Measurements from ENCODE around the gene TMEM184B.

TMEM184B gene

DNA sequence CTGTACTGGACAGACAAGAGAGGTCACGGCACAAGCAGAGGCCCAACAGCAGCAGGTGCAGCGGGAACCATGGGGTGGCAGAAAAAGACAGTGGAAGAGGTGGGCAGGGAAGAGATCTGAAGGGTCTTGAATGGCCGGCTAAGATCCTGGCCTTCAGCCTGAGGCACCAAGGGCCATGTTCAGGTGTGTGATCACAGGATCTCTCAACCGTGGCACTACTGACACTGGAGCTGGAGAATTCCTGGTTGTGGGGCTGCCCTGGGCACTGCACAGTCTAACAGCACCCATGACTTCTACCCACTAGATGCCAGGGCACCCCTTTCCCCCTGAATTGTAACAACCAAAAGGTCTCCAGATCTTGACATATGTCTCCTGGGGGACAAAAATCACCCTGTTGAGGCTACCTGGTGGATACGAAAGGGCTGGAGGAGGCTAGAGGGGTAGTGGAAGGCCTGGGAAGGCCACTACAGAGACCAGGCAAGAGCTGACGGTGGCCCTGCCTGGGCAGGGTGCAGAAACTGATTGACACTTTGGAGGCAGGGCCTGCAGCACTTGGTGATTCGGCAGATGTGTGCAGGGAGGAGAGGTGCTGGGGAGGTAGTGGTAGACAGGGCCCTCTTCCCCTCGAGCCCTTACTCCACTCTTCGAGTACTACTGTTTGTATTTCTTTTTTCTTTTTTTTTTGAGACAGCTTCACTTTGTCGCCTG is 36.1 kb upstream of the TMEM184B start:
- FAIRE-seq (no peak), DNase-seq (ENCODE audit: low spot score) (no peak)

DNA sequence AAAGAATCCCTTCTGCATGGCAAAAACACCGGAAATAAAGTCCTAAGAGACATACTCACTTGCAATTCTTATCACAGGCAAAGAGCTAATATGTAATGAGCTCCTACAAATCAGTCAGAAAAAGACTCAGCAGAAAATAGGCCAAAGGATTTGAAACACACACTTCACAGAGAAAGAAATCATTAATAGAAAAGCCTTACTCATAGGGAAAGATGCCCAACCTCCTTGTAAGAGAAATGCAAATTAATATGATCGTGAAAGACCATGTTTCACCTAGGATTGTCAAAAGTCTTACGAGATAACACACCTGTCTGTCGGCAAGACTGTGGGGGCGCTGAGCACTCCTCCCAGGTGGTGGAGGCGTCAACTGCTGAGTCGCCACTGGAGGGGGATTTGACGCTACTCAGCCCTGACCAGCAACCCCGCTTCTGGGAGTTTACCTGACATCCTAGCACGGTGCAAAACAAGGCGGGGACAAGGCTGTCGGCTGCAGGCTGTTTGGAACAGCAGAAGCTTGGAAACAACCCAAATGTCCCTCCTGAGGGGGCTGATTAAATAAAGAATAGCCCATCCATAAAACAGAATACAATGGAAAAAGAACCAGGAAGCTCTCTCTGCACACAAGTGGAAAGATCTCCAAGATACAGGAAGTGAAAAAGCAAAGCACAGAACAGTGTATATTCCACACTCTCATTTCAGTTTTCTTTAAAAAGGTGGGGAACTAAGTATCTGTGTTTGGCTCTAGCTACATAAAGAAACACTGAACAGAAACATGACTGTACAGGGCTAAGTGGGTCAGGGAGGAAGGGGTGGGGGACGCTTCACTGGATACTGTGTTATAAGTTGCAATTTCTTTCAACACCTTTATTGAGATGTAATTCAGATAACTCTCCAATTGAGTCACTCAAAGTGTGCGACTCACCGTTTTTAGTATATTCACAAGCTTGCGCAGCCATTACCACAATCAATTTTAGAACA is 33.0 kb upstream of the TMEM184B start:
- peak; percentile 91 for FAIRE-seq
- DNase-seq (ENCODE audit: low spot score) = peak; percentile 43

DNA sequence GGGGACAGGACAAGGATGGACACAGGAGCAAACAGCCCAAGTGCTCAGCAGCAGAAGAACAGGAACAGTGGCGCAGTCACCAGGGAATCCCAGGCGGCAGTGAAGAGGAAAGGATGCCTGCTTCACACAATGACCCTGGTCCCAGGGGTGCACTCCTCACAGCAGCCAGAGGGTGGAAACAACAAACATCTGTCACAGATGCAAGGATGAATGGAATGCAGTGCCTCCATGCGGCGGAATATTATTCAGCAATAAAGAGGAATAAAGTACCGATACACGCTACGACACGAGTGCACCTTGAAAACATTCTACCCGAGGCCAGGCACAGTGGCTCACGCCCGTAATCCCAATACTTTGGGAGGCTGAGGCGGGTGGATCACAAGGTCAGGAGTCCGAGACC is 31.7 kb upstream of the TMEM184B start:
- DNase-seq (ENCODE audit: low spot score) (no peak), FAIRE-seq (no peak)

GRCh38 chr22:38303974-38304373 is 31.2 kb upstream of the TMEM184B start:
- FAIRE-seq (no peak), DNase-seq (ENCODE audit: low spot score) (no peak)

- no peak for DNase-seq (ENCODE audit: low spot score)
- FAIRE-seq = no peak
Observed at GRCh38 chr22:38302906-38303305, 30.1 kb upstream of the TMEM184B start.

DNA sequence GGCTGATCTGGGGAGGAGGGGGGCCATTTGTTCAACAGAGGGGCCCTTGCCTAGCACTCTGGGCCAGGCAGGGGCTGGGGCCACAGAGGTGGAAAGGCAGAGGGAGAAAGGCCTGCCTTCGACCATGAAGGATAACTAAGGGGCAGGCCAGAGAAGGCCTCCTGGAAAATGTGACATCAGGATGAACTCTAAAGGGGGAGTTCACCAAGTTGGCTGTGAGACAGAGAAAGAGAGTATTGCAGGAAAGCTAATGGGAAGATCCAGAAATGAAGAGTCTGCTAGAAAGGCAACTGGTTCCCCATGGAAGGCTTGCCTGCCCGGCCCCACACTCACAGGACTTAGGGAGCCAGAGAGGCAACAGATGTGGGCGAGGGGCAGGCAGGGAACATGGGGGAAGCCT is 28.1 kb upstream of the TMEM184B start:
- FAIRE-seq (no peak), DNase-seq (ENCODE audit: low spot score) (no peak)

GRCh38 chr22:38300197-38300945 is 27.6 kb upstream of the TMEM184B start:
- DNase-seq (ENCODE audit: low spot score) = no peak
- no peak for FAIRE-seq

DNA sequence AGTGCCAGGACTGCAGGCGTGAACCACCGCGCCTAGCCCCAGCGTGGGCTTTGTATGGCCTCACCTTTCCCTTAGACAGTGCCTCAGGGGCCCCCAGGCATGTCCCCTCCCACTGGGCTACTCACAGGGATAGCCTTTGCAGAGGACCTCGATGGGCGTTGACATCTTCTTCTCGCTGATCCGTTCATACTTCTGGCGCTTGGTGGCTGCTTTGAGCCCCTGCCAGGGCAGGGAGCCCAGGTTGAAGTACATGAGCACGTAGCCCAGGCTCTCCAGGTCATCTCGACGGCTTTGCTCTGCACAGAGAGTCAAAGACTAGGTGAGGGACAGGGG is 26.9 kb upstream of the TMEM184B start:
- DNase-seq (ENCODE audit: low spot score) (no peak), FAIRE-seq (no peak)

DNA sequence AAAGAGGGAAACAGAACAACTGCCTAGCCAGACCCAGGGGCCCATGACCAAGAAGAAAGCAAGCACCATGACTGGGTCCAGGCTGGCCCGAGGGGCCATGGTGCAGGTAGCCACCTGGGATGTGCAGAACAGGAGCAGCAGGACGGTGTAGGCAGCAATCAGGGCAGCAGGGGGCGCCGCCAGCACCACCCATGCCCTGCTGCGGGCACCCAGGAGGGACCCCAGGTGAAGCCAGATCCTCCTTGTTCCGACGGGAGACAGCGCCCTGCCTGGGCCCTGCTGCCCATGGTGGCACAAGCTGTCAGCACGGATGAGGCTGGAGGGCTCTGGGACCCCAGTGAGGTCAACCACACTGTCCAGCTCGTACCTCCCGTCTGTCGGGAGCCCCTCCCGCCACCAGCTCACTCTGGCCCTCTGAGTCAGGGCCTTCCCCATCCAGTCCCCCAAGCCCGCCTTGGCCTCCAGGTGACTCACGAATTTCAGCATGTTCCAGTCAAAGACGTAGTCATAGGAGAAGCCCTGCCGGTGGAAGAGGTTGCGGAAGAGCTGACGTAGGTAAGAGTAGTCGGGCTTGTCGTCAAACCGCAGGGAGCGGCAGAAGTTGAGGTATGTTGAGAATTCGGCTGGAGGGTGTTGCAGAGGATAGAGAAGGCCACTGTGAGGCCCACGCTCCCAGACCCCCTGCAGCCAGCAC is 25.6 kb upstream of the TMEM184B start:
- DNase-seq (ENCODE audit: low spot score) (no peak), FAIRE-seq (no peak)

- DNase-seq (ENCODE audit: low spot score) (no peak), FAIRE-seq (no peak)
Observed at GRCh38 chr22:38296372-38296771, 23.6 kb upstream of the TMEM184B start.

DNA sequence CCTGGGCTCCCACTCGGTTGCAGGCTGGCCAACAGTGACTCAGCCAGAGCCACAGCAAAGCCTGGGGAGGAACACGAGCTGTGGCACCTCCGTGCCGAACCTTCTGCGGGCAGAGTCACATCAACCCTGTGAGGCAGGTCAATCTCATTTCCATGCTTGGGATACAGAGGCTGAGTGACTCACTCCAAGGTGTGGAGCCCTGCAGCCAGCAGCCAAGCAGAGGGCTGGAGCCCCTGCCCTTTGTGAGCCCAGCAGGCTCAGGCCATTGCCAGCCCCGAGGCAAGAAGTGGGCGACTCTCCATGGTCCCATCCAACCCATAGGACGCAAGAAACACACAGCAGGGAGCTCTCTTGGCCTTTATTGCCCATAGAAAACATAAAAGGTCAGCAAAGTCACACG is 23.1 kb upstream of the TMEM184B start:
- no peak for DNase-seq (ENCODE audit: low spot score)

DNA sequence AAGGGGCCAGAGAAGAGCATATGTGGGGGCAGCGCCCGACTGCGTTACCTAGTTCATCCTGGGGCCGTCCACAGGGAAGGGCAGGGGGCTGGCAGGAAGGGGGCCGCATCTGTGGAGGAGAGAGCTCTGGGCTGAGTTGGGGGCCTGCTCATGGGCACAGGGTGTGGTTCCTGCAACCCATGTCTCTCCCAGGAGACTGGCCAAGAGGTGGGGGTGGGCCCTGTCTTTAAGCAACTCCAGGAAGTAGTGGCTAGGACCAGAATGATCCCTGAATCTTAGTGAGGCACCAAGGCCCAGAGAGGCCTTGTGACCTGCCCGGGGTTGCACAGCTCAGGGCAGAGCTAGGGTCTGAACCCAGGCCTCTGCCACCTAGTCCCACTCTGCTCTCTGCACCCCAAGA is 22.5 kb upstream of the TMEM184B start:
- no peak for FAIRE-seq

More for the DNA sequence above, 23.1 kb upstream of the TMEM184B start:
- no peak for FAIRE-seq

GRCh38 chr22:38294193-38294592 is 21.4 kb upstream of the TMEM184B start:
- FAIRE-seq (no peak), DNase-seq (ENCODE audit: low spot score) (no peak)

More for the DNA sequence above, 22.5 kb upstream of the TMEM184B start:
- DNase-seq (ENCODE audit: low spot score) = no peak

GRCh38 chr22:38292694-38293093 is 19.9 kb upstream of the TMEM184B start:
- FAIRE-seq (no peak), DNase-seq (ENCODE audit: low spot score) (no peak)

DNA sequence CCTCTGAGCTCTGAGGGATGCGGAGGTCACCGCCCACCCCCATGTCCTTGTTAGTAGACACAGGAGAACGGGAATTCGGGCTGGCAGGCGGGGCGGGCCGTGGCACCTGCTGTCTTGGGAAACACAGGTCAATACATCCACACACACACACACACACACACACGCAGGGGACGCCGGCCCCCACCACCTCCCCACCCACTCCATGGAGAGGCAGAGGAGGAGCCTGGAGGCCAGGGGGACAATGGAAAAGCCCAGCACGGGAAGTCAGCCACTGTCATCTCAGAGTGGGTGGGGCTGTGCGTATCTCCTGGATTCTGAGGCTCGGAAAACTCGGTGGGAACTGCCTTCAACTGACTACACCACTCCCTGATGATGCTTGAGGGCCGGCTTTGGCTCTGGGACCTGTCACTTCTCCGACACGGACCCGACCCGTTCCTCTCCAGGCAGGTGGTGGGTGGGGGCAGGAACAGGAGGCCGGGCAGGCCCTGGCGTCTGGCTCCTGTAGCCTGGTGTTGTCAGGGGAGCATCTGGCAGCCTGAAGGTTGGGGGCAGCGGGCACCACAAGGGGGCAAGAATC is 18.5 kb upstream of the TMEM184B start:
- FAIRE-seq (no peak), DNase-seq (ENCODE audit: low spot score) (no peak)

GRCh38 chr22:38290347-38290746 is 17.5 kb upstream of the TMEM184B start:
- no peak for DNase-seq (ENCODE audit: low spot score)
- FAIRE-seq = no peak

- DNase-seq (ENCODE audit: low spot score) (no peak), FAIRE-seq (no peak)
Observed at GRCh38 chr22:38289583-38290082, 16.8 kb upstream of the TMEM184B start.

- DNase-seq (ENCODE audit: low spot score) (no peak), FAIRE-seq (no peak)
Observed at GRCh38 chr22:38286915-38287669, 14.3 kb upstream of the TMEM184B start.

GRCh38 chr22:38285018-38285417 is 12.2 kb upstream of the TMEM184B start:
- DNase-seq (ENCODE audit: low spot score) (no peak), FAIRE-seq (no peak)

- no peak for DNase-seq (ENCODE audit: low spot score)
- FAIRE-seq = no peak
Observed at GRCh38 chr22:38284042-38284402, 11.2 kb upstream of the TMEM184B start.
